AG09309 (cell line): ENCODE measurements around the gene FOXJ3.

Experiments
- DNase-seq: peaks from one replicate; pipeline ENCODE4 v3.0.0-alpha.2; 2010; ENCODE audit warnings: low read depth
- H3K4me3 ChIP-seq: 2 replicates; pipeline ENCODE4 v1.5.1; 2011; ENCODE audit warnings: mild to moderate bottlenecking, low read depth, low read length, moderate library complexity; ENCODE audit not compliant: control insufficient read depth
- TF ChIP-seq, protein P1 (sequence below): IDR thresholded peaks from 2 replicates; pipeline ENCODE4 v1.5.1; 2011; ENCODE audit warnings: mild to moderate bottlenecking, low read depth, low read length, inconsistent platforms; ENCODE audit not compliant: insufficient read depth, control insufficient read depth; ENCODE audit errors: missing control alignments

FOXJ3 gene

DNA sequence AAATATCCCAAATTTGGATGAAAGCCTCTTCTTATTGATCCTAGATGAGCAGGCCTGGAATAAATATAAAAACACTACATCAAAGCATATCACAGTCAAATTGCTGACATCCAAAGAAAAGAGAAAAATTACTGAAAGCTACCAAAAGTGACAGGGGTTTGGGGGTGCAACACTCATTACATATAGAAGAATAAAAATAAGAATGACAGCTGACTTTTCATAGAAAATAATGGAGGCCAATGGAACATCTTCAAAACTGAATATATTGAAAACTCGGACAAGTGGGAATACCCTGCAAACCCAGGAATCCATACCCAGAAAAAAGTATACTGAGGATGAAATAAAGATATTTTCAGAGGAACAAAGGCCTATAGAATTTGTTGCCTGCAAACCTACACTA, 84.0 kb downstream of the FOXJ3 start:
- no peak overlapping the region for H3K4me3 ChIP-seq
- DNase-seq = no peak
- TF ChIP-seq, protein P1, sequence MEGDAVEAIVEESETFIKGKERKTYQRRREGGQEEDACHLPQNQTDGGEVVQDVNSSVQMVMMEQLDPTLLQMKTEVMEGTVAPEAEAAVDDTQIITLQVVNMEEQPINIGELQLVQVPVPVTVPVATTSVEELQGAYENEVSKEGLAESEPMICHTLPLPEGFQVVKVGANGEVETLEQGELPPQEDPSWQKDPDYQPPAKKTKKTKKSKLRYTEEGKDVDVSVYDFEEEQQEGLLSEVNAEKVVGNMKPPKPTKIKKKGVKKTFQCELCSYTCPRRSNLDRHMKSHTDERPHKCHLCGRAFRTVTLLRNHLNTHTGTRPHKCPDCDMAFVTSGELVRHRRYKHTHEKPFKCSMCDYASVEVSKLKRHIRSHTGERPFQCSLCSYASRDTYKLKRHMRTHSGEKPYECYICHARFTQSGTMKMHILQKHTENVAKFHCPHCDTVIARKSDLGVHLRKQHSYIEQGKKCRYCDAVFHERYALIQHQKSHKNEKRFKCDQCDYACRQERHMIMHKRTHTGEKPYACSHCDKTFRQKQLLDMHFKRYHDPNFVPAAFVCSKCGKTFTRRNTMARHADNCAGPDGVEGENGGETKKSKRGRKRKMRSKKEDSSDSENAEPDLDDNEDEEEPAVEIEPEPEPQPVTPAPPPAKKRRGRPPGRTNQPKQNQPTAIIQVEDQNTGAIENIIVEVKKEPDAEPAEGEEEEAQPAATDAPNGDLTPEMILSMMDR = no peak

GRCh38 chr1:42250164-42250563, 84.9 kb downstream of the FOXJ3 start:
- H3K4me3 ChIP-seq = no peak overlapping the region
- TF ChIP-seq, protein P1 = no peak
- no peak for DNase-seq

DNA sequence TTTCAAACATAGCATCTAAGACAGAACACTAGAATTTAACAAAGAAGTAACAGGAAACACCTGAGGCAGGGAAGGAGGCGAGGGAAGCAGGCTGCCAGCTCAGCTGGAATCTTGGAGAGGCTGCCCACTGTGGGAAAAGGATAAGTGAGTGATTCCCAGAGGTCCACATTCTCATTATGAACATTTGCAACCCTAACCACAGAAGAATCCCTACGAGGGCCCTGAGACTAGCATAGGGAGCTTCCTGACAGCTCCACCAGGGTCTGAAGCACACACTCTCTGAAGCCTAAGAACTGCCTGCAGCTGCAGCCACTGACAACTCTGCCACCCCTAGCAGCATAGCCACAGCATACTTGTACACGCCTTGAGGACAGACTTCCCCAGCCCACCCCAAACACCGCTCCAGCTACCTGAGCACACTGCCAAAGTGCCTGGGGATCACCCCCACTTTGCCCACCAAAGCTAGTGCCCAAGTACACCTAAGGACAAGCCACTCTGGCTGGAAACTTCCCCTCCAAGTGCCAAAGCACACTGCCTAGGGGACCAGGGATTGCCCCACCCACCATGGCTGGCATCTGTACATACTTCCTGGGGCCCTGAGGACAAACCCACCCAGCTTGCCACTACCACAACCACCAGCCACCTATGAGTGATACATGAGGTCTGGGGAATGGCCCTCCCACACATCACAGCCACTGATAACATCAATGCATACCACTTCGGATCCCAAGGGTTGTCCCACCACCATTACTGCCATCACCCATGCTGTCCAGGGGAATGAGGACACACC, 93.9 kb downstream of the FOXJ3 start:
- DNase-seq = no peak

DNA sequence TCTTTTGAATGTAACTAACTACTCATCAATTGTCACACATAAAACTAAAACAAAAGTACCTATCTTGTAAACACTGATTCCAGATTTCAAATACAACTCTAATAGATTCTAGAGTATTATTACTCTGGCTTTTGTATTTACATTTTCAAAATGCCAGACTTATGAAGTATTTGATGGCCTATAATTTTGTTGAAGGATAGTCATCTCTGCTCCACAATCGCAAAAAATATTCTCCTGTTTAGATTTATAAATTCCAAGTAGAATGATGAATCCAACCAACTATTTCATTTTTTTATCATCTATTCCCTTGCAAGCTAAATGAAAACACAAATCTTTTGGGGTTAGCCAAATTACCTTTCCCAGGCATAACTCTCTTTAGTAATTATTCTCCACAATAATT, 95.5 kb downstream of the FOXJ3 start:
- H3K4me3 ChIP-seq = no peak overlapping the region
- TF ChIP-seq, protein P1 = no peak
- DNase-seq = no peak

More for the DNA sequence above, 93.9 kb downstream of the FOXJ3 start:
- TF ChIP-seq, protein P1 = no peak
- H3K4me3 ChIP-seq = no peak overlapping the region

DNA sequence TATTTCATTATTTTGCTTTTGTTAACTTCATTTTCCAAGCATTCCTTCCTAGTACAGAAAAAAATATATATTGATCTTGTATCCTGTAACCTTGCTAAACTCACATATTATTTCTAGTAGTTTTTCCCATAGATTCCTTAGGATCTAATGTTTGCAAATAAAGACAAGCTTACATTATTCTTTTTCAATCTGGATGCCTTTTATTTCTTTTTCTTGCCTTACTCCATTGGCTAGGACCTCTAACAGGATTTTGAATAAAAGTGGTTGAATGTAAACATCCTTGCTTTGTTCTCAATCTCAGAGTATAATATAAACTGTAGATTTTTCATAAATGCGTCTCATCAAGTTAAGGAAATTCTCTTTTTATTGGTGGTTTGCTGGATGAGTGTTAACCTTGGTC, 96.0 kb downstream of the FOXJ3 start:
- H3K4me3 ChIP-seq = no peak overlapping the region
- DNase-seq = no peak
- TF ChIP-seq, protein P1 = no peak

DNA sequence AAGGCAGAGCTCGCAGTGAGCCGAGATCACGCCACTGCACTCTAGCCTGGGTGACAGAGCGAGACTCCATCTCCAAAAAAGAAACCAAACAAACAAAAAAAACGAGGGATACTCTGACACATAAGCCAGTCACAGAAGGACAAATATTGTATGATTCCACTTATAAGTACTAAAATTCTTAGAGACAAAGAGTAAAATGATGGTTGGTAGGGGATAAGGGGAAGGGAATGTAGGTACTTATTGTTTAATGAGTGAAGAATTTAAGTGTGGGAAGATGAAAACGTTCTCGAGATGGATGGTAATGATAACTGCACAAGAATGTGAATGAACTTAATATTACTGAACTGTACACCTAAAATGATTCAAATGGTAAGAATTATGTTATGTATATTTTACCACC, 103.8 kb downstream of the FOXJ3 start:
- DNase-seq = no peak
- TF ChIP-seq, protein P1 = no peak
- H3K4me3 ChIP-seq = no peak overlapping the region
